A673 (cell line): ENCODE data around the gene BPIFA3. TPM values are rescaled to one million over a fixed set of nuclear protein-coding genes. Genes with fewer than 3 reads are reported as not detected.

ENCODE experiments used
- BruUV-seq: library from RNA; stranded (reverse); fragments of 400-500 nt; replicated peaks from 2 replicates; lab custom pipeline; 2021; lab: Mats Ljungman, UMichigan
- CTCF ChIA-PET: fragments of 300-600 bp; sonication (Branson Sonifier 250); formaldehyde crosslinking; loops from one replicate; lab custom pipeline; 2022; ENCODE audit warnings: antibody characterized with exemption; lab: Charles Lee
- POLR2A ChIA-PET: fragments of 300-600 bp; sonication (Branson Sonifier 250); formaldehyde crosslinking; loops from one replicate; lab custom pipeline; 2022; ENCODE audit warnings: antibody characterized with exemption; ENCODE audit not compliant: low non-redundant PET; lab: Charles Lee
- DNase-seq: peaks from one replicate; pipeline ENCODE4 v3.0.0-alpha.2; 2015; ENCODE audit warnings: low spot score
- H3K27ac ChIP-seq: fragments of 200-600 bp; sonication (generic); 2 replicates; pipeline ENCODE4 v1.5.1; 2016; ENCODE audit warnings: mixed run types, low read depth, mild to moderate bottlenecking, mixed read lengths, antibody characterized with exemption, low read length; ENCODE audit not compliant: poor library complexity, severe bottlenecking
- H3K27me3 ChIP-seq: fragments of 200-600 bp; sonication (generic); replicated peaks from 2 replicates; pipeline ENCODE4 v1.6.1; 2017; ENCODE audit warnings: mixed run types, low read depth, mild to moderate bottlenecking, mixed read lengths, antibody characterized with exemption, low read length; ENCODE audit not compliant: insufficient read depth, poor library complexity
- H3K36me3 ChIP-seq: fragments of 200-600 bp; sonication (generic); 2 replicates; pipeline ENCODE4 v1.6.1; 2016; ENCODE audit warnings: mixed run types, mild to moderate bottlenecking, mixed read lengths, antibody characterized with exemption, low read length; ENCODE audit not compliant: insufficient read depth, poor library complexity, severe bottlenecking
- H3K4me1 ChIP-seq: fragments of 200-600 bp; sonication (generic); 2 replicates; pipeline ENCODE4 v1.6.1; 2017; ENCODE audit warnings: mixed run types, mild to moderate bottlenecking, mixed read lengths, antibody characterized with exemption, low read length; ENCODE audit not compliant: insufficient read depth, poor library complexity, severe bottlenecking
- H3K4me3 ChIP-seq: fragments of 200-600 bp; sonication (generic); 2 replicates; pipeline ENCODE4 v1.5.1; 2016; ENCODE audit warnings: low read depth, mixed run types, mild to moderate bottlenecking, mixed read lengths, low read length; ENCODE audit not compliant: poor library complexity, severe bottlenecking
- H3K9me3 ChIP-seq: fragments of 200-600 bp; sonication (generic); 2 replicates; pipeline ENCODE4 v1.6.1; 2016; ENCODE audit warnings: mixed run types, low read depth, mild to moderate bottlenecking, mixed read lengths, antibody characterized with exemption, low read length; ENCODE audit not compliant: poor library complexity, severe bottlenecking
- CTCF ChIP-seq: fragments of 300-800, 200-600 bp; sonication (generic); conservative IDR thresholded peaks from 2 replicates; pipeline ENCODE4 v1.5.1; 2017; ENCODE audit warnings: low read depth, mild to moderate bottlenecking, antibody characterized with exemption, low read length, moderate library complexity, mixed read lengths
- EZH2 ChIP-seq: fragments of 200-600 bp; sonication (generic); IDR thresholded peaks from 2 replicates; pipeline ENCODE4 v1.6.1; 2017; ENCODE audit warnings: borderline replicate concordance, low read depth, mild to moderate bottlenecking, mixed read lengths, antibody characterized with exemption, low read length; ENCODE audit not compliant: poor library complexity, severe bottlenecking
- intact Hi-C: fragments of 100-400 bp; cut with micrococcal nuclease; formaldehyde crosslinking; loops from one replicate; pipeline ENCODE4 v1.10.0; 2022; ENCODE audit not compliant: unreplicated experiment
- total RNA-seq: library from RNA; stranded (reverse); gene quantifications from 2 replicates; pipeline ENCODE4 v1.2.3, GENCODE V29; 2021

Gene BPIFA3
- total RNA-seq, 1 experiment from 2014 or later = not detected

GRCh38 chr20:33250666-33251065 lies 33.5 kb downstream of the BPIFA3 start:
- intact Hi-C loops = no loop called here
- no TSS peak for BruUV-seq
- no peak overlapping the region for H3K4me3 ChIP-seq

DNA sequence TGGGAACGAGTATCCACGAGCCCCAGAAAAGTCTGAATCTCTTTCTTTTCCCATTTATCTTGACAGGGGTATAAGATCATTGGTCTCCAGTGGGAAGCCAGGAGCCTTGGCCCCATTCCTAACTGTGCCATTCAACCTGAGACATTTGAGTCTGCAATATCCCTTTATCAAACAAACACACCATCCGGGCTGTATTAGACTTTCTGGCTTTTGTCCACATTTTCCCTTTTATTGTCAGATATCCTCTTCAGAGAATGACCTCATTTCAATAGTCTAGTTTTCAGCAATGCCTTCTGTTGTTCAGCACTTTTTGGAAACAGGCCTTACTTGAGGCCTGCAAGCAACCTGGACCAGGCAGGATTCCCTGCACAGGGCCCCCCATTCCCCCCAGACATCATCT lies 34.3 kb downstream of the BPIFA3 start:
- intact Hi-C loops = no loop called here
- H3K36me3 ChIP-seq = no peaks in the 10 kb centered on the region
- H3K4me3 ChIP-seq = no peak overlapping the region
- peaks cover 26% of the 10 kb centered on the region for H3K27me3 ChIP-seq
- BruUV-seq = no TSS peak
- CTCF ChIA-PET = no interaction called here
- H3K4me1 ChIP-seq = no peaks in the 10 kb centered on the region
- no peak overlapping the region for H3K27ac ChIP-seq
- no peak for DNase-seq
- no peak for TF ChIP-seq CTCF
- no peak for TF ChIP-seq EZH2
- POLR2A ChIA-PET = no interaction called here
- H3K9me3 ChIP-seq = no peaks in the 10 kb centered on the region

More at GRCh38 chr20:33250666-33251065, 33.5 kb downstream of the BPIFA3 start:
- H3K27me3 ChIP-seq = peaks cover 20% of the 10 kb centered on the region
- H3K4me1 ChIP-seq = no peaks in the 10 kb centered on the region
- H3K27ac ChIP-seq = no peak overlapping the region
- ChIA-PET POLR2A (no interaction called here), CTCF (no interaction called here)
- TF ChIP-seq EZH2 (no peak), CTCF (no peak)
- no peaks in the 10 kb centered on the region for H3K9me3 ChIP-seq
- no peaks in the 10 kb centered on the region for H3K36me3 ChIP-seq
- no peak for DNase-seq

DNA sequence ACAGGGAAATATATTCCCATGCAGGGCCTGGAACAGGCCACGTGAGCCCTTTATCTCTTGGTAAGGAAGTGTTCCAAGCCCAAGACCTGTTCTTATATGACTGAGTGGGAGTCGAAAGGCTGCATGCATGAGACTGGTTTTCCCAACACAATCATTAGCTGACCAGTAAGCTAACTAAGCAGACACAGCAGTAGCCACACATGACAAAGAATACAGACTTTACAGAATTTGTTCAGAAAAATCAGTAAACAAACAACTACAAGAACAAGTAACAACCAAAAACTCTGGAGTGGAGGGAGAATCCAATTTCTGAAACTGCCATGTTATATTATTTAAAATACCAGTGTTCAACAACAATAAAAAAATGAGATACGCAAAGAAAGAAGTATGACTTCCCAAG lies 35.3 kb downstream of the BPIFA3 start:
- ChIA-PET CTCF (no interaction called here), POLR2A (no interaction called here)

More for the DNA sequence above, 35.3 kb downstream of the BPIFA3 start:
- H3K36me3 ChIP-seq = no peaks in the 10 kb centered on the region
- H3K4me3 ChIP-seq = no peak overlapping the region
- no peak overlapping the region for H3K27ac ChIP-seq
- H3K9me3 ChIP-seq = no peaks in the 10 kb centered on the region
- intact Hi-C loops = no loop called here
- H3K27me3 ChIP-seq = peaks cover 27% of the 10 kb centered on the region
- no peak for DNase-seq
- H3K4me1 ChIP-seq = no peaks in the 10 kb centered on the region
- TF ChIP-seq EZH2 (no peak), CTCF (no peak)
- BruUV-seq = no TSS peak
